A549 (cell line): ENCODE results near the gene ATP5F1D.

ENCODE experiments used
- BHLHE40 ChIP-seq: IDR thresholded peaks from 2 replicates; pipeline ENCODE4 v1.6.1; 2012; ENCODE audit warnings: low read depth, low read length, inconsistent platforms
- CEBPB ChIP-seq, 2 experiments: fragments of >200 bp in 1 of 2; sonication (Bioruptor Twin) in 1 of 2; formaldehyde crosslinking in 1 of 2; IDR thresholded peaks; 2 replicates each; pipeline ENCODE4 v1.6.1; 2012 to 2016
- CTCF ChIP-seq: fragments of >200 bp; sonication (Bioruptor Twin); formaldehyde crosslinking; IDR thresholded peaks from 3 replicates; pipeline ENCODE4 v1.5.1; 2016
- EHMT2 ChIP-seq: fragments of 200-600 bp; sonication (generic); IDR thresholded peaks from 2 replicates; pipeline ENCODE4 v1.6.1; 2016; ENCODE audit warnings: antibody characterized with exemption, low read depth, mild to moderate bottlenecking, moderate library complexity
- EP300 ChIP-seq, 2 experiments: fragments of >200 bp; sonication (Bioruptor Twin); formaldehyde crosslinking; IDR thresholded peaks; 2 replicates in 1 of 2; 3 replicates in 1 of 2; pipeline ENCODE4 v1.6.1; 2016 to 2017
- FOSL2 ChIP-seq, 2 experiments: fragments of 450-650 bp in 1 of 2; fragments of >200 bp in 1 of 2; sonication (Bioruptor Twin) in 1 of 2; formaldehyde crosslinking; IDR thresholded peaks; 2 replicates each; pipeline versions ENCODE4 v1.5.0 to v1.6.1; 2016 to 2020; ENCODE audit warnings: mild to moderate bottlenecking in 1 of 2, moderate library complexity in 1 of 2
- FOXS1 ChIP-seq: fragments of 250-450 bp; sonication (Bioruptor Pico); IDR thresholded peaks from 2 replicates; pipeline ENCODE4 v1.5.0; 2020; ENCODE audit warnings: mild to moderate bottlenecking, moderate library complexity
- MYC ChIP-seq: IDR thresholded peaks from 2 replicates; pipeline ENCODE4 v1.6.1; 2012; ENCODE audit warnings: mild to moderate bottlenecking, inconsistent platforms, low read length, improper control_type of control experiment, borderline replicate concordance
- POLR2A ChIP-seq: IDR thresholded peaks from 2 replicates; pipeline ENCODE4 v1.6.1; 2012; ENCODE audit warnings: mild to moderate bottlenecking, low read length
- SMC3 ChIP-seq: fragments of >200 bp; sonication (Bioruptor Twin); formaldehyde crosslinking; IDR thresholded peaks from 3 replicates; pipeline ENCODE4 v1.6.1; 2018; ENCODE audit warnings: inconsistent platforms
- ZFP36 ChIP-seq: fragments of 450-650 bp; IDR thresholded peaks from 2 replicates; pipeline ENCODE4 v1.6.1; 2014; ENCODE audit warnings: borderline replicate concordance; ENCODE audit not compliant: partially characterized antibody

GRCh38 chr19:1220477-1220930 lies 21.0 kb upstream of the ATP5F1D start:
- TF ChIP-seq POLR2A (no peak), CTCF (0 out of 3 replicates have a peak, but pooled peaks have one; percentile 14), SMC3 (no peak), MYC (no peak), EP300 (IDR thresholded peaks at IDR 0.05) (no peak), CEBPB (IDR thresholded peaks at IDR 0.05) (no peak), FOXS1 (CRISPR knock-in tag) (no peak), BHLHE40 (no peak), FOSL2 (IDR thresholded peaks at IDR 0.05) (no peak), FOSL2 (CRISPR knock-in tag; IDR thresholded peaks at IDR 0.05) (no peak), ZFP36 (no peak), EHMT2 (no peak)
